Measurements from ENCODE around the gene CDH13.

The CDH13 gene

DNA sequence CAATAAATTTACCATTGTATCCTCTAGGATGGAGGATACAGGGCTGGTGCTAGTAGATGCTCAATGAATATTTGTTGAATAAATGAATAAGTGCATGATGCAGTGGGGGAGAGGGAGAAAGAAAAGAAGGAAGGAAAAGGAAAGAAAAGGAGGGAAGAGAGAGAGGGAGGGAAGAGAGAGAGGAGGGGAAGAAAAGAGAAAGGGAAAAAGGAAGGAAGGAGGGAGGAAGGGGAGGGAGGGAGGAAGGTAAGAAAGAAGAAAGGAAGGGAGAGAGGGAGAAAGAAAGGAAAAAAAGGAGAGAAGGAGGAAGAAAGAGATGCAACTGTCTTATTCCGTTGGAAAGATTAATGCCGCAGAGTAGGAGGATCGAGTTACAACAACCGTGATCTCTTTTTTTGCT lies 1211.4 kb downstream of the CDH13 start:
- in situ Hi-C loops (cut with HindIII; ENCODE audit: low sequenced_read_pairs): no loop called here
- no peak overlapping the region for H3K4me3 ChIP-seq (ENCODE audit: low read depth, low read length)
- no peak for DNase-seq (ENCODE audit: low read depth)
- no peak for TF ChIP-seq CTCF (IDR thresholded peaks at IDR 0.05; ENCODE audit: low read depth, low read length, missing control alignments)

GRCh38 chr16:83839561-83839960 lies 1212.8 kb downstream of the CDH13 start:
- no peak overlapping the region for H3K4me3 ChIP-seq (ENCODE audit: low read depth, low read length)
- DNase-seq (ENCODE audit: low read depth): no peak
- in situ Hi-C loops (cut with HindIII; ENCODE audit: low sequenced_read_pairs): no loop called here
- no peak for TF ChIP-seq CTCF (IDR thresholded peaks at IDR 0.05; ENCODE audit: low read depth, low read length, missing control alignments)

- no peak overlapping the region for H3K4me3 ChIP-seq (ENCODE audit: low read depth, low read length)
- TF ChIP-seq CTCF (IDR thresholded peaks at IDR 0.05; ENCODE audit: low read depth, low read length, missing control alignments): no peak
- in situ Hi-C loops (cut with HindIII; ENCODE audit: low sequenced_read_pairs): no loop called here
- no peak for DNase-seq (ENCODE audit: low read depth)
Measured at GRCh38 chr16:83840060-83840617, 1213.4 kb downstream of the CDH13 start.

DNA sequence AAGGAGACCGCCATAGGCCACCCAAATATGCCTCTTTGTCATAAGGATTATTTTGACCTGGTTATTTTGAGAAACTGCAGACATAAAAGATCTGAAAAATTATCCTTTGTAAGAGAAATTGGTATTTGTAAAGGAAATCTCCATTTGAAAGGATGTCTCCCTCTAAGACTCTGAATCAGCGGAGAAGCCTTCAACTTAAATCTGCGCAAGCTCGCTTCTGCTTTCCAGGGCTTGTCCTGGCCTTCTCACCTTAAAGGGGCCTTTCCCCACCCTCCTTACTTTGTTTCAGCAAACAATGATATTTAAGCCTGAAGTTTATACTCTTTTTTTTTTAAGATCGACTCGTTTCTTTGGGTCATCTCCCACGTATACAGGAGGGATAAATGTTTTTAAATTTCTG lies 1215.5 kb downstream of the CDH13 start:
- in situ Hi-C loops (cut with HindIII; ENCODE audit: low sequenced_read_pairs): no loop called here
- H3K4me3 ChIP-seq (ENCODE audit: low read depth, low read length): no peak overlapping the region
- no peak for DNase-seq (ENCODE audit: low read depth)
- TF ChIP-seq CTCF (IDR thresholded peaks at IDR 0.05; ENCODE audit: low read depth, low read length, missing control alignments): no peak

DNA sequence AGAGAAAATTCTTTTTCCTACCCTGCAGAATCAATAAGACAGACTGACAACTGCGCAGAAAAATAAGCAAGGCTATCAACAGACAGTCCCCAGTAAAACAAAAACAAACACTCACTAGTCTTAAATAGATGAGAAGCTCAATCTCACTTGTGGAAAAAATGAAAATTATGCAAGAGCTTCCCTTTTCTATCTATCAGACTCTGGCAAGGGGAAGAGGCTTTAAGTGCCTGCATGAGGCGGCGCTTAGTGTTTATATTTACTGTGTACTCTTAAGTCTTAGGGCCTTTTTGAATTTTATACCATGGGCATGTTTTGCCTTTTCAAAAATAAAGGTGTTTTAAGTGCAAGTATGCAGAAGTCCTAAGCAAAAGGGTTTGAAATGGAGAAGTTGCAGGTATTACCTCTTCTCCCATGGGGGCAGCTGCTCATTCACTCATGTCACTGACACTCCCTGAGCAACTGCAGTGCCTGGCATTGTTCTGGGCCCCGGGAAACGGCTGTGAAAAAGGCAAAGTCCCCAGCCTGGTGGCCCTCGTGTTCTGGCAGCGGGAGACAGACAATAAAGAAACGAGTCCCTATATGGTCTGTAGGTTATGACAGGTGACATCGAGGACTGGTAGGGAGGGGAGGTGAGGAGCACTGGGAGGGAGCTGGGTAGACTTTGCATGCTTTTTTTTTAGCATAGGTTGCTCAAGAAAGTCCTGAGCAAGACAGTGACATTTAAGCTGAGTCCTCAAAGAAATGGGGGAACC lies 1216.2 kb downstream of the CDH13 start:
- no peak for DNase-seq (ENCODE audit: low read depth)
- in situ Hi-C loops (cut with HindIII; ENCODE audit: low sequenced_read_pairs): no loop called here
- H3K4me3 ChIP-seq (ENCODE audit: low read depth, low read length): no peak overlapping the region
- TF ChIP-seq CTCF (IDR thresholded peaks at IDR 0.05; ENCODE audit: low read depth, low read length, missing control alignments): no peak

- no peak for DNase-seq (ENCODE audit: low read depth)
- in situ Hi-C loops (cut with HindIII; ENCODE audit: low sequenced_read_pairs): no loop called here
- no peak overlapping the region for H3K4me3 ChIP-seq (ENCODE audit: low read depth, low read length)
- no peak for TF ChIP-seq CTCF (IDR thresholded peaks at IDR 0.05; ENCODE audit: low read depth, low read length, missing control alignments)
Measured at GRCh38 chr16:83843657-83844056, 1216.9 kb downstream of the CDH13 start.
